Hypothalamus (tissue), 51 donors: ENCODE measurements around the gene NUDT8.

Experiments used
- DNase-seq, 51 donors: peaks; one replicate each; lab custom pipeline; 2025; lab: John Stamatoyannopoulos, UW

The NUDT8 gene

GRCh38 chr11:67629386-67630227, at the start of gene NUDT8:
TSS of gene NUDT8 (minus strand) at chr11:67629937. CDS start at chr11:67629911, 26 bp downstream.
- DNase-seq, result peak in 46 of 51 donors; percentile 35 to 99 (median 68)

GRCh38 chr11:67675058-67675747, 45.5 kb upstream of the NUDT8 start:
- DNase-seq, result no peak

- no peak for DNase-seq
These were observed 44.7 kb upstream of the NUDT8 start, which contains the start of gene ALDH3B2 for GRCh38 chr11:67674442-67674871. TSS of gene ALDH3B2 (minus strand) at chr11:67674623. CDS start at chr11:67666935, 7,688 bp downstream.

GRCh38 chr11:67673902-67674301, 44.2 kb upstream of the NUDT8 start:
- DNase-seq, result no peak

GRCh38 chr11:67673358-67673757, 43.6 kb upstream of the NUDT8 start:
- no peak for DNase-seq

- DNase-seq, result no peak
These were observed 41.4 kb upstream of the NUDT8 start for GRCh38 chr11:67671211-67671520.

GRCh38 chr11:67670316-67671210, 40.8 kb upstream of the NUDT8 start:
- DNase-seq, result no peak

- no peak for DNase-seq
These were observed 38.4 kb upstream of the NUDT8 start for GRCh38 chr11:67668192-67668551.

- DNase-seq, result no peak
These were observed 37.9 kb upstream of the NUDT8 start for GRCh38 chr11:67667490-67668191.

- no peak for DNase-seq
These were observed 37.1 kb upstream of the NUDT8 start for GRCh38 chr11:67666676-67667489.

GRCh38 chr11:67666303-67666645, 36.5 kb upstream of the NUDT8 start:
- no peak for DNase-seq

- DNase-seq, result no peak
These were observed 36.0 kb upstream of the NUDT8 start for GRCh38 chr11:67665541-67666302.

GRCh38 chr11:67664696-67665540, 35.2 kb upstream of the NUDT8 start:
- DNase-seq, result no peak

- no peak for DNase-seq
These were observed 34.5 kb upstream of the NUDT8 start for GRCh38 chr11:67664213-67664585.

GRCh38 chr11:67663532-67664212, 33.9 kb upstream of the NUDT8 start:
- DNase-seq, result no peak

GRCh38 chr11:67662835-67663531, 33.2 kb upstream of the NUDT8 start:
- DNase-seq, result no peak
